Measurements from ENCODE around the gene LZTS3.
A peak's percentile ranks its signal among the peaks of the same experiment; 100 is the strongest.
"Not testable (repeated sequence)": the region's sequence is repeated elsewhere in the genome, so short reads cannot be mapped to it uniquely, and the experiment has no call there.

The LZTS3 gene

GRCh38 chr20:3183896-3184612 is 10.7 kb upstream of the LZTS3 start:
- TF ChIP-seq CTCF (IDR thresholded peaks at IDR 0.05; ENCODE audit: low read depth, low read length) = no peak
- no peaks in the 10 kb centered on the region for H3K9me3 ChIP-seq (ENCODE audit: severe bottlenecking)
- DNase-seq = no peak
- H3K4me3 ChIP-seq (ENCODE audit: low read depth, low read length) = no peak overlapping the region
- peak overlapping the region; percentile 35; the same call in 1 of the 2 replicates for H3K27ac ChIP-seq
- no peaks in the 10 kb centered on the region for H3K27me3 ChIP-seq (ENCODE audit: insufficient read depth, low read depth, severe bottlenecking)
- H3K36me3 ChIP-seq = peaks cover 4% of the 10 kb centered on the region

GRCh38 chr20:3182429-3182828 is 9.1 kb upstream of the LZTS3 start:
- not testable (repeated sequence) for H3K9me3 ChIP-seq (ENCODE audit: severe bottlenecking); H3K27me3 ChIP-seq (ENCODE audit: insufficient read depth, low read depth, severe bottlenecking); DNase-seq; H3K36me3 ChIP-seq; H3K4me3 ChIP-seq (ENCODE audit: low read depth, low read length); H3K27ac ChIP-seq

GRCh38 chr20:3181270-3181669 is 7.9 kb upstream of the LZTS3 start:
- DNase-seq = no peak
- no peaks in the 10 kb centered on the region for H3K9me3 ChIP-seq (ENCODE audit: severe bottlenecking)
- no peak overlapping the region for H3K4me3 ChIP-seq (ENCODE audit: low read depth, low read length)
- TF ChIP-seq CTCF (IDR thresholded peaks at IDR 0.05; ENCODE audit: low read depth, low read length) = no peak
- H3K27ac ChIP-seq = no peak overlapping the region
- no peaks in the 10 kb centered on the region; the same call in none of the 2 replicates for H3K36me3 ChIP-seq
- no peaks in the 10 kb centered on the region for H3K27me3 ChIP-seq (ENCODE audit: insufficient read depth, low read depth, severe bottlenecking)

GRCh38 chr20:3180319-3180718 is 7.0 kb upstream of the LZTS3 start:
- Histone ChIP-seq H3K4me3 (ENCODE audit: low read depth, low read length) (no peak overlapping the region), H3K27me3 (ENCODE audit: insufficient read depth, low read depth, severe bottlenecking) (no peaks in the 10 kb centered on the region), H3K27ac (no peak overlapping the region), H3K9me3 (ENCODE audit: severe bottlenecking) (no peaks in the 10 kb centered on the region), H3K36me3 (no peaks in the 10 kb centered on the region; the same call in none of the 2 replicates)
- TF ChIP-seq CTCF (IDR thresholded peaks at IDR 0.05; ENCODE audit: low read depth, low read length) = no peak
- peak; percentile 36 for DNase-seq

- Histone ChIP-seq H3K4me3 (ENCODE audit: low read depth, low read length) (no peak overlapping the region), H3K9me3 (ENCODE audit: severe bottlenecking) (no peaks in the 10 kb centered on the region), H3K36me3 (no peaks in the 10 kb centered on the region; the same call in none of the 2 replicates), H3K27ac (no peak overlapping the region), H3K27me3 (ENCODE audit: insufficient read depth, low read depth, severe bottlenecking) (no peaks in the 10 kb centered on the region)
- no peak for DNase-seq
- TF ChIP-seq CTCF (IDR thresholded peaks at IDR 0.05; ENCODE audit: low read depth, low read length) = no peak
Measured at GRCh38 chr20:3177746-3178485, 4.6 kb upstream of the LZTS3 start.

GRCh38 chr20:3175270-3175669 is 1.9 kb upstream of the LZTS3 start:
- no peak for DNase-seq
- Histone ChIP-seq H3K27me3 (ENCODE audit: insufficient read depth, low read depth, severe bottlenecking) (no peaks in the 10 kb centered on the region), H3K36me3 (no peaks in the 10 kb centered on the region; the same call in none of the 2 replicates), H3K27ac (no peak overlapping the region), H3K4me3 (ENCODE audit: low read depth, low read length) (no peak overlapping the region), H3K9me3 (ENCODE audit: severe bottlenecking) (no peaks in the 10 kb centered on the region)
- TF ChIP-seq CTCF (IDR thresholded peaks at IDR 0.05; ENCODE audit: low read depth, low read length) = no peak
